ENCODE results near the gene CRYBA4. TPM values are rescaled to one million over a fixed set of nuclear protein-coding genes. Genes with fewer than 3 reads are reported as not detected.

Gene CRYBA4
- total RNA-seq = not detected in 2 replicates

DNA sequence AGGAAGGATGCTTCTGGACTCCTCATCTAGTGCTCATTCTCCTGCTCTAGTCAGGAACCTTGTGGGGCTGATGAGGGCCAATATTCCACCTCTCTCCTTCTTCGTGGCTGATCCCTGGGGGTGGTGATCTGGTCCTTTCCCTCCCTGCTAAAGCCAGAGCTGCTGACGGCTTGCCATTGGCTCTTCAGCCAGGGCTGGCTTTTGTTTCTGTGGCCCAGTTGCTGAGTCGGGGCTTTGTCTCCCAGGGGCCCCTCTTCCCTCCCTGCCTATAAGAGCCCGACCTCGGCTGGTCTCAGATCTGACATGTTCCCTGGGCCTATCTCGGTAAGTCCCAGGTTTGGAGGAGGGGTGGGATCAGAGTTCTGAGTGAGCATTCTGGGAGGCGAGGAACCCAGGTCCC, at the start of gene CRYBA4:
TSS of gene CRYBA4 (plus strand) at position 301 of the 400 bp plus-strand sequence. CDS start 634 bp downstream, outside the sequence.
- H4K20me1 ChIP-seq (ENCODE audit: insufficient read depth, low read length) = no peaks in the 10 kb centered on the region
- H3K4me3 ChIP-seq (ENCODE audit: insufficient read depth, low read length) = no peak within 1 kb of the TSS
- no peak within 1 kb of the TSS for H2AFZ ChIP-seq (ENCODE audit: low read length)
- H3K27me3 ChIP-seq (ENCODE audit: insufficient read depth, low read length) = peaks cover 13% of the 10 kb centered on the region
- H3K9me3 ChIP-seq (ENCODE audit: low read depth, low read length) = no peaks in the 10 kb centered on the region
- no peak within 1 kb of the TSS for H3K27ac ChIP-seq (ENCODE audit: low read depth, low read length)
- H3K4me1 ChIP-seq (ENCODE audit: insufficient read depth, low read length) = no peaks in the 10 kb centered on the region
- no peak for DNase-seq (ENCODE audit: insufficient read length, low spot score, missing footprints)
- TF ChIP-seq, protein P1, sequence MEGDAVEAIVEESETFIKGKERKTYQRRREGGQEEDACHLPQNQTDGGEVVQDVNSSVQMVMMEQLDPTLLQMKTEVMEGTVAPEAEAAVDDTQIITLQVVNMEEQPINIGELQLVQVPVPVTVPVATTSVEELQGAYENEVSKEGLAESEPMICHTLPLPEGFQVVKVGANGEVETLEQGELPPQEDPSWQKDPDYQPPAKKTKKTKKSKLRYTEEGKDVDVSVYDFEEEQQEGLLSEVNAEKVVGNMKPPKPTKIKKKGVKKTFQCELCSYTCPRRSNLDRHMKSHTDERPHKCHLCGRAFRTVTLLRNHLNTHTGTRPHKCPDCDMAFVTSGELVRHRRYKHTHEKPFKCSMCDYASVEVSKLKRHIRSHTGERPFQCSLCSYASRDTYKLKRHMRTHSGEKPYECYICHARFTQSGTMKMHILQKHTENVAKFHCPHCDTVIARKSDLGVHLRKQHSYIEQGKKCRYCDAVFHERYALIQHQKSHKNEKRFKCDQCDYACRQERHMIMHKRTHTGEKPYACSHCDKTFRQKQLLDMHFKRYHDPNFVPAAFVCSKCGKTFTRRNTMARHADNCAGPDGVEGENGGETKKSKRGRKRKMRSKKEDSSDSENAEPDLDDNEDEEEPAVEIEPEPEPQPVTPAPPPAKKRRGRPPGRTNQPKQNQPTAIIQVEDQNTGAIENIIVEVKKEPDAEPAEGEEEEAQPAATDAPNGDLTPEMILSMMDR (IDR thresholded peaks at IDR 0.05; ENCODE audit: extremely low read depth, low read depth, low read length) = no peak
- H3K4me2 ChIP-seq (ENCODE audit: insufficient read depth, low read length) = no peak within 1 kb of the TSS
- H3K36me3 ChIP-seq (ENCODE audit: insufficient read depth, low read length) = no peaks in the 10 kb centered on the region
- no peaks in the 10 kb centered on the region for H3K79me2 ChIP-seq (ENCODE audit: insufficient read depth, low read length)

DNA sequence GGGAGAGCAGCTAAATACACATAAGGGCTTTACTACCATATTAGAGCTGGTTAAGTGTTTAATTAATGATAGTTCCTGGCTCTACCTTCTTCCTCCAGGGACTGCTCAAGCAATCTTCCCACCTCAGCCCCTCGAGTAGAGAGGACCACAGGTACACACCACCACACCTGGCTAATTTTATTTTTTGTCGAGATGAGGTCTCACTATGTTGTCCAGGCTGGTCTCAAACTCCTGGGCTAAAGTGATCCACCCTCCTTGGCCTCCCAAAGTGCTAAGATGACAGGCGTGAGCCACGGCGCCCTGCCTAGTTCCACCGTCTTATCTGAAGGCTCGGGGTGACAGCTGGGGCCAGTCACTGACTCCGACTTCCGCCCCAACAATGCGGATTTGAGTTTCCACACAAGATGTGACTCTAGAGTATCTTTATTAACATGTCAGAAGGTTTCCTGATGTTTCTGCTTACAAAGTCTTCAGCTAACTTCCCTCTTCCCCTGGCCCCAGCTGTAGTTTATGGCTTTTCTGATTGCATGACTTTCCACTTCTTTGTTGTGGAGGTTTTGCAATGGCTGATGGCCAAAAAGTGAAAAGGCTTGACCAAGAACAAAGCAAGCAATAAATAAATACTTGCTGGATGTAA, 48.6 kb upstream of the CRYBA4 start:
- Histone ChIP-seq H3K4me1 (ENCODE audit: insufficient read depth, low read length) (no peaks in the 10 kb centered on the region), H2AFZ (ENCODE audit: low read length) (no peak overlapping the region), H3K79me2 (ENCODE audit: insufficient read depth, low read length) (peaks cover 88% of the 10 kb centered on the region), H3K27me3 (ENCODE audit: insufficient read depth, low read length) (no peaks in the 10 kb centered on the region), H3K4me3 (ENCODE audit: insufficient read depth, low read length) (no peak overlapping the region), H3K27ac (ENCODE audit: low read depth, low read length) (no peak overlapping the region), H3K36me3 (ENCODE audit: insufficient read depth, low read length) (peaks cover 25% of the 10 kb centered on the region), H3K4me2 (ENCODE audit: insufficient read depth, low read length) (no peak overlapping the region), H3K9me3 (ENCODE audit: low read depth, low read length) (no peaks in the 10 kb centered on the region), H4K20me1 (ENCODE audit: insufficient read depth, low read length) (peaks cover 76% of the 10 kb centered on the region)
- DNase-seq (ENCODE audit: insufficient read length, low spot score, missing footprints) = no peak
- TF ChIP-seq, protein P1 (IDR thresholded peaks at IDR 0.05; ENCODE audit: extremely low read depth, low read depth, low read length) = no peak

DNA sequence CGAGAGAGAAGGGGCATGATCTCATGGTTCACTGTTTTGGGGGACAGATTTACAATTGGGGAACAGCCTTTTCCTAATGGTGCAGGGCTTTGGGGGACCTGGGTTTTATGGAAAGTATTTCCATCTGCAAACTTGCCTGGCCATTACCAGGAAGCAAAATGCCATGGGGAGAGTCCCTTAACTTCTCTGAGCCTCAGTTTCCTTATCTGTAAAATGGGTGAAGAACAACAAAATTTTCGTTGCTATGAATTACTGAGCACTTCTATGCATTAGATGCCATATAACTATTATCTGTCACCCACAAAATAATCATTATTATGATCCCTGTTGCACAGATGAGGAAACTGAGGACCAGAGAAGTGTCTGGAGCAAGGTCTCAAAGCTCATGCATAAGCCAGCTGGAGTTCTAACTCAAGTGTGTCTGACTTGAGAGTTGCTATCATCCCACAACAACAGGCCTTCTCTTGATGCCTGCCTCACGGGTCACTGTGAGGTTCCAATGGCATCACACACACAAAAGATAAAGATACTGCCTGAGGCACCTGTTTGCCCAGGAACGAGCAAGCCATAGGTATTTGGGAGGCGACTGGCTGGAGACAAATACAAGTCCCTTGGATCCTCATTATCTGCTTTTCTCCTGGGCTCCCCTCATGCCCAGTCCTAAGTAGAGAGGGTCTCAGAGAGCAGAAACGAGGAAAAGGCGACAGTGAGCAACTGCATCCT, 47.6 kb upstream of the CRYBA4 start:
- TF ChIP-seq, protein P1 (IDR thresholded peaks at IDR 0.05; ENCODE audit: extremely low read depth, low read depth, low read length) = no peak
- no peak for DNase-seq (ENCODE audit: insufficient read length, low spot score, missing footprints)
- Histone ChIP-seq H4K20me1 (ENCODE audit: insufficient read depth, low read length) (peaks cover 76% of the 10 kb centered on the region), H3K27ac (ENCODE audit: low read depth, low read length) (no peak overlapping the region), H3K9me3 (ENCODE audit: low read depth, low read length) (no peaks in the 10 kb centered on the region), H3K4me1 (ENCODE audit: insufficient read depth, low read length) (no peaks in the 10 kb centered on the region), H3K4me2 (ENCODE audit: insufficient read depth, low read length) (no peak overlapping the region), H3K27me3 (ENCODE audit: insufficient read depth, low read length) (no peaks in the 10 kb centered on the region), H3K4me3 (ENCODE audit: insufficient read depth, low read length) (no peak overlapping the region), H2AFZ (ENCODE audit: low read length) (no peak overlapping the region), H3K36me3 (ENCODE audit: insufficient read depth, low read length) (peaks cover 21% of the 10 kb centered on the region), H3K79me2 (ENCODE audit: insufficient read depth, low read length) (peaks cover 90% of the 10 kb centered on the region)

DNA sequence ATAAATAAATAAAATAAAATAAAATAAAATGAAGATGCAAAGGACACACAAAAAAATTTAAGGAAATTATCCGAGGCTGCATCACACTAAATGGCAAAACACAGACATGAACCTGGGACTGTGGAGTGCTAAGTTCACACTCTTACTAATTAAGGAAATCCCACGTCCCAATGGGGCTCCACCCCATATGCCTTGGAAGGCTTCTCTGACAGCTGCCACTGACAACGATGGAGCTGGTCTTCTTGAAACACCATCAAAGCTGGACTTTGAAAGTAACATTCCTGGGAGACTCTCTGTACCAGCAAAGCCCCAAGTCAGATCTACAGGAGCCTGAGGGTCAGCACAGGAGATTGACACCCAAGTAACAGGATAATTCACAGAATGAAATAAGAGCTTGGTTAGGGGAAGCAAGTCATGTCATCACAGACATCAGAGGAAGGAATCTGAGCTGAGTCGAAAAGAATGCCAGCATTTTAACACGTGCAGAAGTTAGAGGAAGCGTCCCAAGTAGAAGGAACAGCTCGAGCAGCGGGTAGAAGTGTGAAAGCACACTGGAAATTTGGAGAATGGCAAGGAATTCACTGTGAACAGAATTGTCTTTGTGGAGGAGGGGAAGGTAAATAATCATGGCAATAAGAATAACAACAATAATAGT, 45.6 kb upstream of the CRYBA4 start:
- H3K4me3 ChIP-seq (ENCODE audit: insufficient read depth, low read length) = no peak overlapping the region
- no peaks in the 10 kb centered on the region for H3K9me3 ChIP-seq (ENCODE audit: low read depth, low read length)
- DNase-seq (ENCODE audit: insufficient read length, low spot score, missing footprints) = no peak
- H3K79me2 ChIP-seq (ENCODE audit: insufficient read depth, low read length) = peaks cover 94% of the 10 kb centered on the region
- H3K4me2 ChIP-seq (ENCODE audit: insufficient read depth, low read length) = no peak overlapping the region
- TF ChIP-seq, protein P1 (IDR thresholded peaks at IDR 0.05; ENCODE audit: extremely low read depth, low read depth, low read length) = no peak
- peaks cover 29% of the 10 kb centered on the region for H3K36me3 ChIP-seq (ENCODE audit: insufficient read depth, low read length)
- no peaks in the 10 kb centered on the region for H3K4me1 ChIP-seq (ENCODE audit: insufficient read depth, low read length)
- H4K20me1 ChIP-seq (ENCODE audit: insufficient read depth, low read length) = peaks cover 79% of the 10 kb centered on the region
- H2AFZ ChIP-seq (ENCODE audit: low read length) = no peak overlapping the region
- no peak overlapping the region for H3K27ac ChIP-seq (ENCODE audit: low read depth, low read length)
- no peaks in the 10 kb centered on the region for H3K27me3 ChIP-seq (ENCODE audit: insufficient read depth, low read length)
